GM23338 (cell line): ENCODE results near the gene WASL. TPM values are rescaled to one million over a fixed set of nuclear protein-coding genes. Genes with fewer than 3 reads are reported as not detected.
A peak's percentile ranks its signal among the peaks of the same experiment; 100 is the strongest.

Experiments used
- ATAC-seq: fragments of 200-7000 bp; cut with Tn5 transposase; 3 replicates; pipeline ENCODE4 v1.9.1; 2020
- DNase-seq: peaks from one replicate; pipeline ENCODE4 v3.0.0-alpha.2; 2015; ENCODE audit warnings: low spot score
- H2AFZ ChIP-seq: fragments of 200-600 bp; sonication (generic); 2 replicates; pipeline ENCODE4 v1.8.0; 2016; ENCODE audit warnings: antibody characterized with exemption, mild to moderate bottlenecking, moderate library complexity
- H3F3A ChIP-seq: fragments of 200-600 bp; sonication (generic); replicated peaks from 2 replicates; pipeline ENCODE4 v1.8.0; 2017; ENCODE audit warnings: antibody characterized with exemption, mixed run types, low read depth
- H3K27ac ChIP-seq: fragments of 200-600 bp; sonication (generic); 2 replicates; pipeline ENCODE4 v1.6.1; 2016; ENCODE audit warnings: low read depth
- H3K27me3 ChIP-seq: fragments of 200-600 bp; sonication (generic); 2 replicates; pipeline ENCODE4 v1.8.0; 2016; ENCODE audit warnings: mild to moderate bottlenecking, mixed run types, moderate library complexity; ENCODE audit not compliant: insufficient read depth
- H3K36me3 ChIP-seq: fragments of 200-600 bp; sonication (generic); 2 replicates; pipeline ENCODE4 v1.8.0; 2016; ENCODE audit warnings: mild to moderate bottlenecking; ENCODE audit not compliant: insufficient read depth
- H3K4me1 ChIP-seq: fragments of 200-600 bp; sonication (generic); 2 replicates; pipeline ENCODE4 v1.8.0; 2016; ENCODE audit warnings: mild to moderate bottlenecking, moderate library complexity; ENCODE audit not compliant: insufficient read depth
- H3K4me2 ChIP-seq: fragments of 200-600 bp; sonication (generic); 2 replicates; pipeline ENCODE4 v1.7.1; 2017; ENCODE audit warnings: mixed run types
- H3K4me3 ChIP-seq: fragments of 200-600 bp; sonication (generic); 2 replicates; pipeline ENCODE4 v1.6.1; 2016; ENCODE audit warnings: mixed run types
- H3K79me2 ChIP-seq: fragments of 200-600 bp; sonication (generic); replicated peaks from 2 replicates; pipeline ENCODE4 v1.8.0; 2017; ENCODE audit warnings: mild to moderate bottlenecking; ENCODE audit not compliant: insufficient read depth
- H3K9me2 ChIP-seq: fragments of 200-600 bp; sonication (generic); 2 replicates; pipeline ENCODE4 v1.8.0; 2017; ENCODE audit not compliant: insufficient read depth
- H4K20me1 ChIP-seq: fragments of 200-600 bp; sonication (generic); replicated peaks from 2 replicates; pipeline ENCODE4 v1.8.0; 2017; ENCODE audit warnings: mild to moderate bottlenecking; ENCODE audit not compliant: insufficient read depth
- H3K27ac Mint-ChIP-seq: 2 replicates; pipeline ENCODE4 v1.8.0; 2020; ENCODE audit warnings: inconsistent platforms, mild to moderate bottlenecking, moderate library complexity, mixed read lengths
- H3K27me3 Mint-ChIP-seq: 3 replicates; pipeline ENCODE4 v1.8.0; 2022; ENCODE audit warnings: low read depth, mild to moderate bottlenecking, moderate library complexity, mixed read lengths, inconsistent platforms; ENCODE audit not compliant: insufficient read depth, poor library complexity
- H3K36me3 Mint-ChIP-seq: 3 replicates; pipeline ENCODE4 v1.8.0; 2021; ENCODE audit warnings: low read depth, mild to moderate bottlenecking, inconsistent platforms, moderate library complexity, mixed read lengths
- H3K4me1 Mint-ChIP-seq: 3 replicates; pipeline ENCODE4 v1.8.0; 2020; ENCODE audit warnings: mild to moderate bottlenecking, inconsistent platforms, mixed read lengths
- H3K4me3 Mint-ChIP-seq: 3 replicates; pipeline ENCODE4 v1.8.0; 2021; ENCODE audit warnings: moderate library complexity, mild to moderate bottlenecking, inconsistent platforms, mixed read lengths
- H3K9me3 Mint-ChIP-seq: 3 replicates; pipeline ENCODE4 v1.8.0; 2020; ENCODE audit warnings: moderate library complexity, mild to moderate bottlenecking, inconsistent platforms, mixed read lengths
- CREB1 ChIP-seq: fragments of 250-450 bp; sonication (Bioruptor Pico); IDR thresholded peaks from 2 replicates; pipeline ENCODE4 v1.5.0; 2020; ENCODE audit warnings: low read depth, mild to moderate bottlenecking, moderate library complexity
- EZH2 ChIP-seq: fragments of 200-600 bp; sonication (generic); IDR thresholded peaks from one replicate; pipeline ENCODE4 v1.8.0; 2017; ENCODE audit warnings: antibody characterized with exemption, mild to moderate bottlenecking, low read depth; ENCODE audit not compliant: unreplicated experiment
- EZH2phosphoT487 ChIP-seq: fragments of 200-600 bp; sonication (generic); IDR thresholded peaks from one replicate; pipeline ENCODE4 v1.8.1; 2018; ENCODE audit warnings: antibody characterized with exemption; ENCODE audit not compliant: unreplicated experiment
- JUNB ChIP-seq: IDR thresholded peaks from one replicate; pipeline ENCODE4 v1.6.1; 2016; ENCODE audit warnings: antibody characterized with exemption; ENCODE audit not compliant: unreplicated experiment
- NANOG ChIP-seq: IDR thresholded peaks from 2 replicates; pipeline ENCODE4 v1.6.1; 2016; ENCODE audit warnings: antibody characterized with exemption, borderline replicate concordance
- POLR2AphosphoS5 ChIP-seq: IDR thresholded peaks from 2 replicates; pipeline ENCODE4 v1.6.1; 2016; ENCODE audit warnings: antibody characterized with exemption, low read depth
- STAT1 ChIP-seq: IDR thresholded peaks from one replicate; pipeline ENCODE4 v1.6.1; 2016; ENCODE audit warnings: antibody characterized with exemption; ENCODE audit not compliant: unreplicated experiment
- ZNF114 ChIP-seq: fragments of 250-450 bp; sonication (Bioruptor Pico); IDR thresholded peaks from 2 replicates; pipeline ENCODE4 v1.5.0; 2020; ENCODE audit warnings: mild to moderate bottlenecking, moderate library complexity
- ZNF331 ChIP-seq: fragments of 250-450 bp; sonication (Bioruptor Pico); IDR thresholded peaks from 2 replicates; pipeline ENCODE4 v1.5.0; 2020; ENCODE audit warnings: low read depth, mild to moderate bottlenecking, moderate library complexity
- polyA plus RNA-seq: library from polyadenylated mRNA; unstranded; fragments of >200 nt; fragmentation: Nextera tagmentation; extraction: Ambion mirVana; gene quantifications from 2 replicates; pipeline ENCODE4 v1.2.1, GENCODE V29; 2016
- total RNA-seq: library from RNA; depleted of rRNA; stranded (reverse); fragments of >200 nt; shearing (Covaris generic); gene quantifications from 2 replicates; pipeline ENCODE4 v1.2.3, GENCODE V29; 2014
- TF ChIP-seq, protein P1 (sequence below), 2 experiments: fragments of 200-600 bp in 1 of 2; sonication (generic) in 1 of 2; conservative IDR thresholded peaks; 2 replicates each; pipeline versions ENCODE4 v1.5.1 to v1.6.1; 2016 to 2017; ENCODE audit warnings: antibody characterized with exemption in 2 of 2, low read depth in 2 of 2, mild to moderate bottlenecking in 2 of 2, moderate library complexity in 1 of 2
- TF ChIP-seq, protein P2 (sequence below): fragments of 250-450 bp; sonication (Bioruptor Pico); IDR thresholded peaks from 2 replicates; pipeline ENCODE4 v1.5.0; 2020; ENCODE audit warnings: mild to moderate bottlenecking, moderate library complexity

WASL gene
- total and polyA plus RNA-seq, 2 experiments from 2014 or later: 36.4 to 45.3 TPM

GRCh38 chr7:123712619-123713018, 36.2 kb downstream of the WASL start:
- H3K4me1 ChIP-seq: peaks cover 20% of the 10 kb centered on the region
- Mint-ChIP-seq H3K27me3 (peaks cover 1% of the 10 kb centered on the region), H3K4me3 (no peak overlapping the region), H3K4me1 (peaks cover 32% of the 10 kb centered on the region), H3K27ac (no peak overlapping the region), H3K9me3 (no peaks in the 10 kb centered on the region), H3K36me3 (peaks cover 12% of the 10 kb centered on the region; the same call in 2 of the 3 replicates)
- peaks cover 2% of the 10 kb centered on the region; the same call in 1 of the 2 replicates for H3K36me3 ChIP-seq
- H3K4me2 ChIP-seq: no peak overlapping the region
- no peak for ATAC-seq
- H2AFZ ChIP-seq: no peak overlapping the region
- no peak overlapping the region for H3K27ac ChIP-seq
- no peak for DNase-seq
- peaks cover 17% of the 10 kb centered on the region for H4K20me1 ChIP-seq
- H3K4me3 ChIP-seq: no peak overlapping the region
- no peaks in the 10 kb centered on the region for H3K9me2 ChIP-seq
- no peak for TF ChIP-seq ZNF331 (CRISPR knock-in tag)
- TF ChIP-seq JUNB: no peak
- no peak for TF ChIP-seq EZH2phosphoT487
- TF ChIP-seq, protein P1, sequence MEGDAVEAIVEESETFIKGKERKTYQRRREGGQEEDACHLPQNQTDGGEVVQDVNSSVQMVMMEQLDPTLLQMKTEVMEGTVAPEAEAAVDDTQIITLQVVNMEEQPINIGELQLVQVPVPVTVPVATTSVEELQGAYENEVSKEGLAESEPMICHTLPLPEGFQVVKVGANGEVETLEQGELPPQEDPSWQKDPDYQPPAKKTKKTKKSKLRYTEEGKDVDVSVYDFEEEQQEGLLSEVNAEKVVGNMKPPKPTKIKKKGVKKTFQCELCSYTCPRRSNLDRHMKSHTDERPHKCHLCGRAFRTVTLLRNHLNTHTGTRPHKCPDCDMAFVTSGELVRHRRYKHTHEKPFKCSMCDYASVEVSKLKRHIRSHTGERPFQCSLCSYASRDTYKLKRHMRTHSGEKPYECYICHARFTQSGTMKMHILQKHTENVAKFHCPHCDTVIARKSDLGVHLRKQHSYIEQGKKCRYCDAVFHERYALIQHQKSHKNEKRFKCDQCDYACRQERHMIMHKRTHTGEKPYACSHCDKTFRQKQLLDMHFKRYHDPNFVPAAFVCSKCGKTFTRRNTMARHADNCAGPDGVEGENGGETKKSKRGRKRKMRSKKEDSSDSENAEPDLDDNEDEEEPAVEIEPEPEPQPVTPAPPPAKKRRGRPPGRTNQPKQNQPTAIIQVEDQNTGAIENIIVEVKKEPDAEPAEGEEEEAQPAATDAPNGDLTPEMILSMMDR (conservative IDR thresholded peaks at IDR 0.05; ENCODE audit: low read depth in 2 of 2): no peak
- no peak for TF ChIP-seq EZH2
- peaks cover 82% of the 10 kb centered on the region for H3K79me2 ChIP-seq
- H3K27me3 ChIP-seq: no peaks in the 10 kb centered on the region
- 0 out of 2 replicates have a peak, but pooled peaks cover 3% of the 10 kb centered on the region for H3F3A ChIP-seq

DNA sequence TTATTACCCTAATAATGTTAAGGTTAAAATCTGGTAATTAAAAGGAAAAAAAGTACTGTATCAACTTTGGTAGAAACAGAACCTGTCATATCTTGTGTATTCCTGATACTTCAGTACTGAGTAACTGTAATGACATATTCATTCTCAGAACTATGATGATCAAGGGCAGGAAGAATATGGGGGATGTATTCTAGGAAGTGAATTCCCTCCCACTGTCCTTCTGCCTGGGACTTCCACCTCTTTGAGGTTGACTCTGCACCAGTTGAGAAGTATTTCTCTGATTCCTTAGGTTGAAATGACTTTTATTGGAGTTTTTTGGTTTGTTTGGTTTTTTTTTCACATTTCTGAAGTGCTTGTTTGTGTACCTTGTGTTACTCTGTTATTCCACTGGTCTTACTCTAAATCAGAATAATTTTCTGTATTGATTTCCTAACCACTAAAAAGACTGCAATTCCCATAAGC, 36.9 kb downstream of the WASL start:
- Histone ChIP-seq H3K79me2 (peaks cover 75% of the 10 kb centered on the region), H3K36me3 (peaks cover 5% of the 10 kb centered on the region)
- H3K27me3 Mint-ChIP-seq: peaks cover 1% of the 10 kb centered on the region
- TF ChIP-seq, protein P2, sequence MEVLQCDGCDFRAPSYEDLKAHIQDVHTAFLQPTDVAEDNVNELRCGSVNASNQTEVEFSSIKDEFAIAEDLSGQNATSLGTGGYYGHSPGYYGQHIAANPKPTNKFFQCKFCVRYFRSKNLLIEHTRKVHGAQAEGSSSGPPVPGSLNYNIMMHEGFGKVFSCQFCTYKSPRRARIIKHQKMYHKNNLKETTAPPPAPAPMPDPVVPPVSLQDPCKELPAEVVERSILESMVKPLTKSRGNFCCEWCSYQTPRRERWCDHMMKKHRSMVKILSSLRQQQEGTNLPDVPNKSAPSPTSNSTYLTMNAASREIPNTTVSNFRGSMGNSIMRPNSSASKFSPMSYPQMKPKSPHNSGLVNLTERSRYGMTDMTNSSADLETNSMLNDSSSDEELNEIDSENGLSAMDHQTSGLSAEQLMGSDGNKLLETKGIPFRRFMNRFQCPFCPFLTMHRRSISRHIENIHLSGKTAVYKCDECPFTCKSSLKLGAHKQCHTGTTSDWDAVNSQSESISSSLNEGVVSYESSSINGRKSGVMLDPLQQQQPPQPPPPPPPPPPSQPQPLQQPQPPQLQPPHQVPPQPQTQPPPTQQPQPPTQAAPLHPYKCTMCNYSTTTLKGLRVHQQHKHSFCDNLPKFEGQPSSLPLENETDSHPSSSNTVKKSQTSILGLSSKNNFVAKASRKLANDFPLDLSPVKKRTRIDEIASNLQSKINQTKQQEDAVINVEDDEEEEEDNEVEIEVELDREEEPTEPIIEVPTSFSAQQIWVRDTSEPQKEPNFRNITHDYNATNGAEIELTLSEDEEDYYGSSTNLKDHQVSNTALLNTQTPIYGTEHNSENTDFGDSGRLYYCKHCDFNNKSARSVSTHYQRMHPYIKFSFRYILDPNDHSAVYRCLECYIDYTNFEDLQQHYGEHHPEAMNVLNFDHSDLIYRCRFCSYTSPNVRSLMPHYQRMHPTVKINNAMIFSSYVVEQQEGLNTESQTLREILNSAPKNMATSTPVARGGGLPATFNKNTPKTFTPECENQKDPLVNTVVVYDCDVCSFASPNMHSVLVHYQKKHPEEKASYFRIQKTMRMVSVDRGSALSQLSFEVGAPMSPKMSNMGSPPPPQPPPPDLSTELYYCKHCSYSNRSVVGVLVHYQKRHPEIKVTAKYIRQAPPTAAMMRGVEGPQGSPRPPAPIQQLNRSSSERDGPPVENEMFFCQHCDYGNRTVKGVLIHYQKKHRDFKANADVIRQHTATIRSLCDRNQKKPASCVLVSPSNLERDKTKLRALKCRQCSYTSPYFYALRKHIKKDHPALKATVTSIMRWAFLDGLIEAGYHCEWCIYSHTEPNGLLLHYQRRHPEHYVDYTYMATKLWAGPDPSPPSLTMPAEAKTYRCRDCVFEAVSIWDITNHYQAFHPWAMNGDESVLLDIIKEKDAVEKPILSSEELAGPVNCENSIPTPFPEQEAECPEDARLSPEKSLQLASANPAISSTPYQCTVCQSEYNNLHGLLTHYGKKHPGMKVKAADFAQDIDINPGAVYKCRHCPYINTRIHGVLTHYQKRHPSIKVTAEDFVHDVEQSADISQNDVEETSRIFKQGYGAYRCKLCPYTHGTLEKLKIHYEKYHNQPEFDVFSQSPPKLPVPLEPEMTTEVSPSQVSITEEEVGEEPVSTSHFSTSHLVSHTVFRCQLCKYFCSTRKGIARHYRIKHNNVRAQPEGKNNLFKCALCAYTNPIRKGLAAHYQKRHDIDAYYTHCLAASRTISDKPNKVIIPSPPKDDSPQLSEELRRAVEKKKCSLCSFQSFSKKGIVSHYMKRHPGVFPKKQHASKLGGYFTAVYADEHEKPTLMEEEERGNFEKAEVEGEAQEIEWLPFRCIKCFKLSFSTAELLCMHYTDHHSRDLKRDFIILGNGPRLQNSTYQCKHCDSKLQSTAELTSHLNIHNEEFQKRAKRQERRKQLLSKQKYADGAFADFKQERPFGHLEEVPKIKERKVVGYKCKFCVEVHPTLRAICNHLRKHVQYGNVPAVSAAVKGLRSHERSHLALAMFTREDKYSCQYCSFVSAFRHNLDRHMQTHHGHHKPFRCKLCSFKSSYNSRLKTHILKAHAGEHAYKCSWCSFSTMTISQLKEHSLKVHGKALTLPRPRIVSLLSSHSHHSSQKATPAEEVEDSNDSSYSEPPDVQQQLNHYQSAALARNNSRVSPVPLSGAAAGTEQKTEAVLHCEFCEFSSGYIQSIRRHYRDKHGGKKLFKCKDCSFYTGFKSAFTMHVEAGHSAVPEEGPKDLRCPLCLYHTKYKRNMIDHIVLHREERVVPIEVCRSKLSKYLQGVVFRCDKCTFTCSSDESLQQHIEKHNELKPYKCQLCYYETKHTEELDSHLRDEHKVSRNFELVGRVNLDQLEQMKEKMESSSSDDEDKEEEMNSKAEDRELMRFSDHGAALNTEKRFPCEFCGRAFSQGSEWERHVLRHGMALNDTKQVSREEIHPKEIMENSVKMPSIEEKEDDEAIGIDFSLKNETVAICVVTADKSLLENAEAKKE (CRISPR knock-in tag): no peak
- no peak for TF ChIP-seq NANOG
- TF ChIP-seq POLR2AphosphoS5: no peak
- TF ChIP-seq STAT1: no peak
- TF ChIP-seq ZNF331 (CRISPR knock-in tag): no peak
- no peak for TF ChIP-seq CREB1
- no peak for TF ChIP-seq JUNB
- no peak for TF ChIP-seq EZH2
- TF ChIP-seq, protein P1 (conservative IDR thresholded peaks at IDR 0.05; ENCODE audit: low read depth in 2 of 2): no peak
- TF ChIP-seq ZNF114: no peak

More for the DNA sequence above, 36.9 kb downstream of the WASL start:
- peak overlapping the region; percentile 81; the same call in 1 of the 2 replicates for H3K27ac Mint-ChIP-seq
- H3F3A ChIP-seq: 0 out of 2 replicates have a peak, but pooled peaks cover 3% of the 10 kb centered on the region
- no peak overlapping the region for H3K4me3 Mint-ChIP-seq
- H3K4me3 ChIP-seq: no peak overlapping the region
- H3K27me3 ChIP-seq: no peaks in the 10 kb centered on the region
- H3K4me2 ChIP-seq: no peak overlapping the region
- ATAC-seq (no peak), DNase-seq (no peak)
- H3K36me3 Mint-ChIP-seq: peaks cover 13% of the 10 kb centered on the region; the same call in 2 of the 3 replicates
- H4K20me1 ChIP-seq: peaks cover 16% of the 10 kb centered on the region
- no peaks in the 10 kb centered on the region for H3K9me3 Mint-ChIP-seq
- peaks cover 27% of the 10 kb centered on the region for H3K4me1 Mint-ChIP-seq
- no peak overlapping the region for H3K27ac ChIP-seq
- H2AFZ ChIP-seq: no peak overlapping the region
- no peaks in the 10 kb centered on the region for H3K9me2 ChIP-seq
- peaks cover 20% of the 10 kb centered on the region for H3K4me1 ChIP-seq
